SK-N-SH treated with all-trans-retinoic acid at 6 μM for 48 hours (cell line): ENCODE measurements around the gene KNSTRN.

Experiments
- ATAC-seq: fragments of 200-7000 bp; cut with Tn5 transposase; 3 replicates; pipeline ENCODE4 v1.9.1; 2020; ENCODE audit warnings: mild to moderate bottlenecking, moderate library complexity
- BACH2 ChIP-seq: fragments of 250-450 bp; sonication (Bioruptor Pico); IDR thresholded peaks from 2 replicates; pipeline ENCODE4 v1.9.0; 2021; ENCODE audit warnings: mild to moderate bottlenecking, borderline replicate concordance
- GLIS3 ChIP-seq: fragments of 250-450 bp; sonication (Bioruptor Pico); IDR thresholded peaks from 2 replicates; pipeline ENCODE4 v1.5.0; 2020; ENCODE audit warnings: mild to moderate bottlenecking, moderate library complexity
- ISL1 ChIP-seq: fragments of 250-450 bp; sonication (Bioruptor Pico); IDR thresholded peaks from 2 replicates; pipeline ENCODE4 v2.1.2; 2022; ENCODE audit warnings: mild to moderate bottlenecking, moderate library complexity
- OSR1 ChIP-seq: fragments of 250-450 bp; sonication (Bioruptor Pico); IDR thresholded peaks from 2 replicates; pipeline ENCODE4 v1.8.0; 2022; ENCODE audit warnings: moderate library complexity, mild to moderate bottlenecking, inconsistent platforms
- PPARA ChIP-seq: fragments of 250-450 bp; sonication (Bioruptor Pico); IDR thresholded peaks from 2 replicates; pipeline ENCODE4 v1.5.0; 2020; ENCODE audit warnings: mild to moderate bottlenecking, borderline replicate concordance
- TCF4 ChIP-seq: fragments of 250-450 bp; sonication (Bioruptor Pico); IDR thresholded peaks from 2 replicates; pipeline ENCODE4 v1.8.0; 2021; ENCODE audit warnings: mild to moderate bottlenecking, moderate library complexity, borderline replicate concordance
- TOX ChIP-seq: fragments of 250-450 bp; sonication (Bioruptor Pico); IDR thresholded peaks from 2 replicates; pipeline ENCODE4 v1.8.0; 2021; ENCODE audit warnings: mild to moderate bottlenecking, moderate library complexity, borderline replicate concordance
- ZFP3 ChIP-seq: fragments of 250-450 bp; sonication (Bioruptor Pico); IDR thresholded peaks from 2 replicates; pipeline ENCODE4 v1.5.0; 2020; ENCODE audit warnings: mild to moderate bottlenecking, moderate library complexity
- ZNF565 ChIP-seq: fragments of 450-650 bp; formaldehyde crosslinking; conservative IDR thresholded peaks from 2 replicates; pipeline ENCODE4 v1.5.0; 2020; ENCODE audit warnings: low read depth, mild to moderate bottlenecking, moderate library complexity
- ZNF70 ChIP-seq: fragments of 450-650 bp; formaldehyde crosslinking; IDR thresholded peaks from 2 replicates; pipeline ENCODE4 v1.5.0; 2020; ENCODE audit warnings: mild to moderate bottlenecking, moderate library complexity
- TF ChIP-seq, protein P1 (sequence below): fragments of 250-450 bp; sonication (Bioruptor Pico); IDR thresholded peaks from 2 replicates; pipeline ENCODE4 v1.8.0; 2021; ENCODE audit warnings: low read depth, mild to moderate bottlenecking, moderate library complexity, borderline replicate concordance
- TF ChIP-seq, protein P2 (sequence below): fragments of 250-450 bp; sonication (Bioruptor Pico); IDR thresholded peaks from 2 replicates; pipeline ENCODE4 v1.8.0; 2020; ENCODE audit warnings: mild to moderate bottlenecking, moderate library complexity, borderline replicate concordance

The KNSTRN gene

DNA sequence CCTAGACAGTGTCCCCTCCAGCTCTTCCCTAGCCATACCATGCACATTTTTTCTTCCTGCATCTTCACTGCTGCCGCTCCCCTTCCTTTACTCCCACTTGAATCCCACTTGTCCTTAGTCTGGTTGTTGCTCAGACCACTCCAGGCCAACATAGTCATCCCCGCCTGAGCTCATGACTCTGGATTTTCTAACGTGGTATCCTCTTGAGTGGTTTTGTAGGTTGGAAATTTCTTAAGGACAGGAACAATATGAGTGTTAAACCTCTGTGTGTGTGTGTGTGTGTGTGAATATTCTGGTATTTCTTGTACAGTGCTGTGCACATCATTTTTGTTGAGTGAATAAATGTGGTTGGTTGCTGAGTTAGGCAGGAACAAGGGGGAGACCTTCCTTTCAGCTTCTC lies 61.3 kb downstream of the KNSTRN start:
- ATAC-seq: no peak

More for the DNA sequence above, 61.3 kb downstream of the KNSTRN start:
- TF ChIP-seq ZNF565 (CRISPR knock-in tag) (no peak), OSR1 (CRISPR knock-in tag) (no peak), TOX (CRISPR knock-in tag) (no peak), GLIS3 (CRISPR knock-in tag) (no peak), ISL1 (CRISPR knock-in tag) (no peak), BACH2 (CRISPR knock-in tag) (no peak), PPARA (CRISPR knock-in tag) (no peak), TCF4 (CRISPR knock-in tag) (no peak), ZNF70 (CRISPR knock-in tag) (no peak), ZFP3 (CRISPR knock-in tag) (no peak)
- TF ChIP-seq, protein P1, sequence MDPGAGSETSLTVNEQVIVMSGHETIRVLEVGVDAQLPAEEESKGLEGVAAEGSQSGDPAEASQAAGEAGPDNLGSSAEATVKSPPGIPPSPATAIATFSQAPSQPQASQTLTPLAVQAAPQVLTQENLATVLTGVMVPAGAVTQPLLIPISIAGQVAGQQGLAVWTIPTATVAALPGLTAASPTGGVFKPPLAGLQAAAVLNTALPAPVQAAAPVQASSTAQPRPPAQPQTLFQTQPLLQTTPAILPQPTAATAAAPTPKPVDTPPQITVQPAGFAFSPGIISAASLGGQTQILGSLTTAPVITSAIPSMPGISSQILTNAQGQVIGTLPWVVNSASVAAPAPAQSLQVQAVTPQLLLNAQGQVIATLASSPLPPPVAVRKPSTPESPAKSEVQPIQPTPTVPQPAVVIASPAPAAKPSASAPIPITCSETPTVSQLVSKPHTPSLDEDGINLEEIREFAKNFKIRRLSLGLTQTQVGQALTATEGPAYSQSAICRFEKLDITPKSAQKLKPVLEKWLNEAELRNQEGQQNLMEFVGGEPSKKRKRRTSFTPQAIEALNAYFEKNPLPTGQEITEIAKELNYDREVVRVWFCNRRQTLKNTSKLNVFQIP (CRISPR knock-in tag): no peak
- TF ChIP-seq, protein P2, sequence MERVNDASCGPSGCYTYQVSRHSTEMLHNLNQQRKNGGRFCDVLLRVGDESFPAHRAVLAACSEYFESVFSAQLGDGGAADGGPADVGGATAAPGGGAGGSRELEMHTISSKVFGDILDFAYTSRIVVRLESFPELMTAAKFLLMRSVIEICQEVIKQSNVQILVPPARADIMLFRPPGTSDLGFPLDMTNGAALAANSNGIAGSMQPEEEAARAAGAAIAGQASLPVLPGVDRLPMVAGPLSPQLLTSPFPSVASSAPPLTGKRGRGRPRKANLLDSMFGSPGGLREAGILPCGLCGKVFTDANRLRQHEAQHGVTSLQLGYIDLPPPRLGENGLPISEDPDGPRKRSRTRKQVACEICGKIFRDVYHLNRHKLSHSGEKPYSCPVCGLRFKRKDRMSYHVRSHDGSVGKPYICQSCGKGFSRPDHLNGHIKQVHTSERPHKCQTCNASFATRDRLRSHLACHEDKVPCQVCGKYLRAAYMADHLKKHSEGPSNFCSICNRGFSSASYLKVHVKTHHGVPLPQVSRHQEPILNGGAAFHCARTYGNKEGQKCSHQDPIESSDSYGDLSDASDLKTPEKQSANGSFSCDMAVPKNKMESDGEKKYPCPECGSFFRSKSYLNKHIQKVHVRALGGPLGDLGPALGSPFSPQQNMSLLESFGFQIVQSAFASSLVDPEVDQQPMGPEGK: no peak
